ENCODE data around the gene INAFM2.

GRCh38 chr15:40353697-40354096, 30.2 kb downstream of the INAFM2 start:
- no peak for TF ChIP-seq POLR2A (IDR thresholded peaks at IDR 0.05; ENCODE audit: low read length)
- TF ChIP-seq GATA1 (IDR thresholded peaks at IDR 0.05; ENCODE audit: low read depth, low read length), result no peak
